Activated CD4-positive, CD25-positive, alpha-beta regulatory T cell treated with anti-CD3 and anti-CD28 coated beads, Interleukin-2, amount 50 U/mL, for 16 hours (primary cell): ENCODE data around the gene VEGFC.

Experiments
- DNase-seq: peaks from one replicate; pipeline ENCODE4 v3.0.0-alpha.2; 2020; ENCODE audit warnings: low read depth, low spot score

Gene VEGFC

GRCh38 chr4:176792326-176793059, at the start of gene VEGFC:
TSS of gene VEGFC (minus strand) at chr4:176792922. CDS start at chr4:176792311, 611 bp downstream.
- DNase-seq: no peak

- no peak for DNase-seq
These were observed 49.0 kb upstream of the VEGFC start for GRCh38 chr4:176841711-176842112.

GRCh38 chr4:176840166-176840565, 47.4 kb upstream of the VEGFC start:
- no peak for DNase-seq

GRCh38 chr4:176839656-176840055, 46.9 kb upstream of the VEGFC start:
- DNase-seq: no peak

GRCh38 chr4:176838601-176839433, 46.1 kb upstream of the VEGFC start:
- no peak for DNase-seq

- no peak for DNase-seq
These were observed 44.6 kb upstream of the VEGFC start for GRCh38 chr4:176837169-176837895.

- DNase-seq: no peak
These were observed 41.8 kb upstream of the VEGFC start for GRCh38 chr4:176834531-176834930.

GRCh38 chr4:176833400-176834175, 40.9 kb upstream of the VEGFC start:
- no peak for DNase-seq

GRCh38 chr4:176830971-176831370, 38.2 kb upstream of the VEGFC start:
- DNase-seq: no peak

GRCh38 chr4:176825586-176825985, 32.9 kb upstream of the VEGFC start:
- no peak for DNase-seq

GRCh38 chr4:176824645-176825366, 32.1 kb upstream of the VEGFC start:
- no peak for DNase-seq

- no peak for DNase-seq
These were observed 25.8 kb upstream of the VEGFC start for GRCh38 chr4:176818531-176818930.

GRCh38 chr4:176817204-176817603, 24.5 kb upstream of the VEGFC start:
- no peak for DNase-seq

GRCh38 chr4:176814770-176815169, 22.0 kb upstream of the VEGFC start:
- no peak for DNase-seq

GRCh38 chr4:176810481-176811249, 17.9 kb upstream of the VEGFC start:
- DNase-seq: no peak

GRCh38 chr4:176806778-176807375, 14.2 kb upstream of the VEGFC start:
- DNase-seq: no peak

GRCh38 chr4:176805155-176805554, 12.4 kb upstream of the VEGFC start:
- no peak for DNase-seq

GRCh38 chr4:176800891-176801534, 8.3 kb upstream of the VEGFC start:
- DNase-seq: no peak

- no peak for DNase-seq
These were observed 6.9 kb upstream of the VEGFC start for GRCh38 chr4:176799653-176800052.
